SHP77 treated with DMSO at 0.1 percent for 48 hours (cell line): Measurements from ENCODE around the gene C1QA.

Experiments used
- DNase-seq: peaks from one replicate; lab custom pipeline; 2025; lab: John Stamatoyannopoulos, UW

C1QA gene, protein sequence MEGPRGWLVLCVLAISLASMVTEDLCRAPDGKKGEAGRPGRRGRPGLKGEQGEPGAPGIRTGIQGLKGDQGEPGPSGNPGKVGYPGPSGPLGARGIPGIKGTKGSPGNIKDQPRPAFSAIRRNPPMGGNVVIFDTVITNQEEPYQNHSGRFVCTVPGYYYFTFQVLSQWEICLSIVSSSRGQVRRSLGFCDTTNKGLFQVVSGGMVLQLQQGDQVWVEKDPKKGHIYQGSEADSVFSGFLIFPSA

GRCh38 chr1:22636353-22636752 is at the start of gene C1QA:
TSS of gene C1QA (plus strand) at chr1:22636628. CDS start at chr1:22637617, 989 bp downstream.
- no peak for DNase-seq

DNA sequence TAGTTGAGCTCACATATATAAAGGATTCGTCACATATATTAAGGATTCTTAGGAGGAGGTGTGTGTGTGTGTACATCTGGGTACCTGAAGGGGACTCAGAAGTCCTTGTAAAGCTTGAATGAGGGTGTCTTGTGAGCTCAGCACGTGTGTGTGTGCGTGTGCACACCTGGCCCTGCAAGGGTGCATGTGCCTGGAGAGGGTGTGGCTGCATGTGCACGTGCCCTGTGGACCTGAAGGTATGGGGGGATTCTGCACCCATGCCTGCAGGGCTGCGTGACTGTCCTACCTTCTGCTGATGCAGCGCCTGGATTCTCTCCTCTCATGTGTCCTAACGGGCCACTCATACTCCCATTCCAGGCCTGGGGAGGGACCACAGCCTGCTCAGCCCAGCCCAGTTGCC is 49.2 kb upstream of the C1QA start:
- DNase-seq: no peak

- no peak for DNase-seq
These were observed 47.5 kb upstream of the C1QA start for GRCh38 chr1:22588899-22589422.

DNA sequence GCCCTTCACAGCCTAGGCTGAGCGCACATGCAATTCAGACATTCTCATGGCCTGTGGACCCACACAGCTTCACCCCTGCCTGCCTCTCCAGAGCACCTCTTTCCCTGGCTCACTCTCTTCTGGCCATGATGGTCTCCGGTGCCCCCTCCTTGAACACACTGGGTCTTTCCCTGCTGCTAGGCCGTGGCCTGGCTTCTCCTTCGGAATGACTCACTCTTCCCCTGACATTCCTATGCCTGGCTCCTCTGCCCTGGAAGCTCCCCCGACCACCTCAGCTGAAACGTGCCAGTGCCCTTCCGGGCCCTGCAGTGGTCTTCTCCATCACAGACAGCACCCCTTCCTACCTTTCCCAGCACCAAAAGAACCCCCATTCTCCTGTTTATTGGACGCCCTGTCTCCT is 44.9 kb upstream of the C1QA start:
- no peak for DNase-seq

DNA sequence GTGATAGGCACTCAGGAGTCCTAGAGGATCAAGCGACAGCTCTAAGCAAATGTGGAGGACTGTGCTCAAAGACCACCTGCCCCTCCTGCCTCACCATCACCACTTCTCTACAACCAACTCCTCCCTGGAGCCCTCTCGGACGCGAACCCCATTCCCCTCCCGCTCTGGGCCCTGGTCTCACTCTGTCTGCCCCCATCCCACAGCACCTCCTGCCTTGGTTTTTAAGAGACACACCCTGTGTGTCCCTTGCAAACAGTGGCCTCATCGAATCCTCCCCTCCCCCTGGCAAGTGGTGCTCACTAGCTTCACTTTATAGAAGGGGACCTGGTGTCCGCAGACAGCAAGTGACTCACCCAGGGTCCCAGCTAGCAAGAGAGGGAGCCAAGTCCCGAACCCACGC is 44.4 kb upstream of the C1QA start:
- DNase-seq: no peak

DNA sequence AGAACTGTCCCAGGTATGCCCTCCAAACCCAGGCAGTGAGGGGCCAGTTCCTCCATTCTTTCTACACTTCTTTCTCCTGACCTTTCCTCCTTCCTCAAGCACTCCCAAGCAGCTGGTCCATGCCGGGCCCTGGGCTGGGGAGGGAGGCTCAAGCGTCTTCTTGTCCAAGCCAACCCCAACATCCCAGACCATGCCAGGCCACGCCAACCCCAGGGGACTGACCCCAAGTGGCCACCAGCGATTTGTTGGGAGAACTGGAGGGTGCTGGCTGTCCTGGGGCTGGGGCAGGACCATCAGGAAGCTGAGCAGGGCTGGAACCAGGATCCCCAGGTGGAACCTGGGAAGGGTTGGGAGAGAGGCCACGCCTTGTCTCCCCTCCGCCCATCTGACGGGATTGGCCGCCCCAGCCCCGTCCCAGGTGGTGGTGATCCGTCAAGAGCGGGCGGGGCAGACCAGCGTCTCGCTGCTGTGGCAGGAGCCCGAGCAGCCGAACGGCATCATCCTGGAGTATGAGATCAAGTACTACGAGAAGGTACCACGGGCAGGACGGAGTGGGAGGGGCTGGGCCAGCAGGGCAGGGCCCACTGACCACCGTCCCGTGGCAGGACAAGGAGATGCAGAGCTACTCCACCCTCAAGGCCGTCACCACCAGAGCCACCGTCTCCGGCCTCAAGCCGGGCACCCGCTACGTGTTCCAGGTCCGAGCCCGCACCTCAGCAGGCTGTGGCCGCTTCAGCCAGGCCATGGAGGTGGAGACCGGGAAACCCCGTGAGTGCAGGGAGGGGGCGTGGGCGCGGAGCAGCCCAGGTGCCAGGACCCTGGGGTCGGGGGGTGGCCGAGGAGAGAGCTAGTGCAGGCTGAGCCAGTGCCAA is 43.3 kb upstream of the C1QA start:
- DNase-seq: no peak

GRCh38 chr1:22594396-22594795 is 42.0 kb upstream of the C1QA start:
- no peak for DNase-seq

DNA sequence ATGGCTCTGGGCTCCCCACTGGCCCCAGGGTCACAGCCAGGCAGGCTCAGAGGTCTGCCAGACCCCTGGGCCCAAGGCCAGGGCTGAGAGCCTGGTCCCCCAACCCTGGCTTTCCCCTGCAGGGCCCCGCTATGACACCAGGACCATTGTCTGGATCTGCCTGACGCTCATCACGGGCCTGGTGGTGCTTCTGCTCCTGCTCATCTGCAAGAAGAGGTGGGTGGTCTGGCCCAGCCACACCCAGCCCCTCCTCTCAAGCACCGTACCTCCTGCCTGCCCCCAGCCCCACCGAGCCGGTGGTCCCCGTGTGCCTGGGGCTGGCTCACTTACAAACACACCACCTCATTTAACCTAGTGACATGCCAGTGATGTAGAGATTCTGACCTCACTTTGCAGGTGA is 41.3 kb upstream of the C1QA start:
- no peak for DNase-seq

GRCh38 chr1:22597301-22597965 is 39.0 kb upstream of the C1QA start:
- no peak for DNase-seq

DNA sequence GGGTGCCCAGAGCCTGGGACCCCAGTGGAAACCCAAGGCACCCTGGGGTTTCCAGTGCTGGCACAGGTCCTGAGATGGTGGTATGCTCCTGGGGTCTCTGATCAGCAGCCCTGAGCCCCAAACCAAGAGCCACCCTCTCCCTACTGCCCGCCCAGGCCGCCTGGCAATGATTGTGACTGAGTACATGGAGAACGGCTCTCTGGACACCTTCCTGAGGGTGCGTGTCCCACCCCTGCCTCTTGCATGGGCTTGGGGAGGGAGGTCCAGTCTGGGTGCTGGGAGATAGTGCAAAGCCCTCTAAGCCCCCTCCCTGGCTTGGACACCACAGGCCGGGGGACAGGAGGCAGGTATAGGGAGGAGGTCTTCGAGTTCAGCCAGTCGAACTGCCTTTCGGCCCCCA is 38.4 kb upstream of the C1QA start:
- DNase-seq: no peak

DNA sequence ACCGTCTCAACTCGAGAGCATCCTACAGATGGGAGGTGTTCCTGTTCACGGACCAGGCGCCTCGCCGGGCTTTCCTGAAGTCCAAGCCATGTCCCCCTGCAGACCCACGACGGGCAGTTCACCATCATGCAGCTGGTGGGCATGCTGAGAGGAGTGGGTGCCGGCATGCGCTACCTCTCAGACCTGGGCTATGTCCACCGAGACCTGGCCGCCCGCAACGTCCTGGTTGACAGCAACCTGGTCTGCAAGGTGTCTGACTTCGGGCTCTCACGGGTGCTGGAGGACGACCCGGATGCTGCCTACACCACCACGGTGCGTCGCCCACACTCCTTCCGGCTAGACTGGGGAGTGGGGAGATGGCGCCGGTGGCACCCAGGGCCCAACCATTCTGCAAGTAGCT is 37.7 kb upstream of the C1QA start:
- DNase-seq: no peak

DNA sequence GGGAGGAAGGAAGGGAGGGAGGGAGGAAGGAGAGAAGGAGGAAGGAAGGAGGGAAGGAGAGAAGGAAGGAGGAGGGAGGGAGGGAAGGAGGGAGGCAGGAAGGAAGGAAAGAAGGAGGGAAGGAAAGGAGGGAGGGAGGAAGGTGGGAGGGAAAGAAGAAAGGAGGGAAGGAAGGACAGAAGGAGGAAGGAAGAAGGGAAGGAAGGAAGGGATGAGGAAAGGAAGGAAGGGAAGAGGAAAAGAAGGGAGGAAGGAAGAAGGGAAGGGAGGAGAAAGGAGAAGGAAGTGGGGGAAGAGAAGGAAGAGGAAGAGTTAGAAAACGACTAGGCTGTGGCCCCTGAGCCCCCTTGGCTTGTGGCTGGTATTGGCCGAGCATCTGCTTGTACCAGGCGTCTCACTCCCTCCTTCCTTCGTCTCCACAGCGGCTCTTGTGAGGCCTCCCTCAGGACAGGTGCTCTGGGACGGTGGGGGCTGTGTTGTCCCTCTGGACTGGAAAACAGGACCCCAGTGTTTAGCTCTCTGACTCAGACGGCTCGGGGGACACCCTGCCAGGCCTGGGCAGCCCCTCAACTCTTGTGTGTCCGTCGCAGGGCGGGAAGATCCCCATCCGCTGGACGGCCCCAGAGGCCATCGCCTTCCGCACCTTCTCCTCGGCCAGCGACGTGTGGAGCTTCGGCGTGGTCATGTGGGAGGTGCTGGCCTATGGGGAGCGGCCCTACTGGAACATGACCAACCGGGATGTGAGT is 36.2 kb upstream of the C1QA start:
- DNase-seq: no peak

DNA sequence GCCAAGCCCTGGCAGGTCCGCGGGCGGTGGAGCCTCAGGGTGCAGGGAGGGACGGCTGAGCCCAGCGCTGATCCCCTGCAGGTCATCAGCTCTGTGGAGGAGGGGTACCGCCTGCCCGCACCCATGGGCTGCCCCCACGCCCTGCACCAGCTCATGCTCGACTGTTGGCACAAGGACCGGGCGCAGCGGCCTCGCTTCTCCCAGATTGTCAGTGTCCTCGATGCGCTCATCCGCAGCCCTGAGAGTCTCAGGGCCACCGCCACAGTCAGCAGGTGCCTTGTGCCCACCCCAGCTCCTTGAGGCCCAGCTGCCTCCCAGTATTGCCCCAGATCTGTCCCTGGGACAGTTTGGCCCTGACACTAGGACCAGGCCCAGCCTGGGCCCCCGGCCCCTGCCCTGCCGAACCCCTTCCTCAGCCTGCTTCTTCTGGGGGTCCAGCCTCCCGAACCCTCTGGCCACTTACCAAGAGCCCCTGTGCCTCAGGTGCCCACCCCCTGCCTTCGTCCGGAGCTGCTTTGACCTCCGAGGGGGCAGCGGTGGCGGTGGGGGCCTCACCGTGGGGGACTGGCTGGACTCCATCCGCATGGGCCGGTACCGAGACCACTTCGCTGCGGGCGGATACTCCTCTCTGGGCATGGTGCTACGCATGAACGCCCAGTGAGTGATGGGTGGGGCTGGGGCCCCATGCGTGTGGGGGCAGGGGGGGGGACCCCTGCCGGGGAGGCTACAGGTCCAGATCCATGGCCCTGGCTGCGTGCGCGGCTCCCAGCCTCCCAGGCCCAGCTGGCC is 35.4 kb upstream of the C1QA start:
- no peak for DNase-seq

DNA sequence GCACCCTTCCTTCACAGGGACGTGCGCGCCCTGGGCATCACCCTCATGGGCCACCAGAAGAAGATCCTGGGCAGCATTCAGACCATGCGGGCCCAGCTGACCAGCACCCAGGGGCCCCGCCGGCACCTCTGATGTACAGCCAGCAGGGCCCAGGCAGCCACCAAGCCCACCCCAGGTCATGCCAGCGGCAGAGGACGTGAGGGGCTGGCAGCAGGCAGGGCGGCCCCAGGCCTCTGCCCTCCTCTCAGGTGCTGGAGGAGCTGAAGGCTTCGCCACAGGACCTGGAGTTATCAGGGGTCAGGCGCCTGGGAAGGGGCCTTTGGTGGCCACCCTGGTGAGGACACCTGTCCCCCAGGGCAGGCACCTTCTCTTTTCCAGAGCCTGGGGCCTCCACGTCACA is 34.8 kb upstream of the C1QA start:
- no peak for DNase-seq

GRCh38 chr1:22602060-22602740 is 34.2 kb upstream of the C1QA start:
- no peak for DNase-seq

DNA sequence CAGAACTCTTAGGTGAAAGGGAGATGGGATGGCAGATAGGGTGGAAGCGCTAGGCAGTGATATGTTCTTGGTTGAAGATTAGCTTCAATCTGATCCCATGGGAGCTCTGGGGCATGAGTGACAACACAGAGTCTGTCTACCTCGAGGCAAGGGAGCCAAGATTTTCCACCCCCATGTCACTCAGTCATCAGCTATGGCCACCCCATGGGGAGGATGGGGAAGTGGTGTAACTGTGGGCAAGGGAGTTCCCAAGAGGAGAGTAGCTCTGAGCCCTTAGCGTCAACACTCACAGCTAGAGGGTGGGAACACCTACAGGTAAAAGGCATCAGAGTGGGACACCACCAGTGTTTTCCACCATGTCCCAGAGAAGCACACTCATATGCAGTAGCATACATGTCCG is 30.3 kb upstream of the C1QA start:
- no peak for DNase-seq

- DNase-seq: no peak
These were observed 29.3 kb upstream of the C1QA start for GRCh38 chr1:22607154-22607553.

GRCh38 chr1:22608361-22608760 is 28.1 kb upstream of the C1QA start:
- DNase-seq: no peak

DNA sequence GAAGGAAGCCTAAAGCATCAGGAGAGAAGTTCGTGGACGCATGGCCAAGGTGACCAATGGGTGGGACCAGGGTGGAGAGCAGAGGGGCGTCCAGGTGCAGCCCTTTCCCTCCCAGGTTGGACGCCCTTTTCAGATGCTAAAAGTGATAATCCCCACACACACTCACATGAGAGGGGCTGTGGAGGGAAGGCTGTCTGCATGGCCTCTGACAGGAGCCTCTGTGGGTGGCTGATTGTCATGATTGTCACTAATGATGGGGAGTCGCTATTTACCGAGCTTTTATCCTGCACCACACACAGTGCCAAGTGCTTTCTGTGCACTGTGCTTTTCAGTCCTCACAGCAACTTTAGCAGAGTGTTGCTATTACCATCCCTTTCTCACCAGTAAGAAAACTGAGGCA is 27.1 kb upstream of the C1QA start:
- no peak for DNase-seq

DNA sequence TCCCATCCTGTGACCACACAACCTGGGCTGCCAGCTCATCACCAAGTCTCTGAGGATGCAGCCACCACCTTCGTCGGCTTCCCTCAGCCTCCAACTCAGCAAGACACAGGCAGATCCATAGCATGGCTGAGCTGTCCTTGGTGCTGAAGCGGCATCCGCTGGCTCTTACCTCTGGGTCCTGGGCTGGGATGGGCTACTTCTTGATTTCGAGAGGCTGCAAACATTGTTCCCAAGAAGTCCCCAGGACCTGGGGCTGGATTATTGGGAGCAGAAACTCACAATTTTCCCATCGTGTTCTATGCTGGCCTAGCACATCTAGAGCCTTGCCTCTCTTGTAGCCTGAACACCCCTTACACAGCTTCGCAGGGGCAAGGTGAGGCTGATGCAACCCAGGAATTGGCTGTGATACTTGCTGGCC is 24.9 kb upstream of the C1QA start:
- DNase-seq: no peak
